Activated naive CD4-positive, alpha-beta T cell treated with anti-CD3 and anti-CD28 coated beads for 36 hours (primary cell): ENCODE data around the gene TAF11L9. TPM values are rescaled to one million over a fixed set of nuclear protein-coding genes. Genes with fewer than 3 reads are reported as not detected.
"Not testable (repeated sequence)": the region's sequence is repeated elsewhere in the genome, so short reads cannot be mapped to it uniquely, and the experiment has no call there.

ENCODE experiments used
- CTCF ChIA-PET: fragments of 350-600 bp; sonication (Branson Sonifier 250); formaldehyde crosslinking; loops from one replicate; lab custom pipeline; 2021; ENCODE audit warnings: antibody characterized with exemption; lab: Charles Lee
- DNase-seq: peaks from one replicate; pipeline ENCODE4 v3.0.0-alpha.2; 2020
- H3K27ac Mint-ChIP-seq: one replicate; pipeline ENCODE4 v1.8.0; 2021; ENCODE audit warnings: mild to moderate bottlenecking, mixed read lengths
- H3K27me3 Mint-ChIP-seq: one replicate; pipeline ENCODE4 v1.8.0; 2021; ENCODE audit warnings: low read depth, mixed read lengths
- H3K36me3 Mint-ChIP-seq: one replicate; pipeline ENCODE4 v1.8.0; 2021; ENCODE audit warnings: low read depth, mixed read lengths
- H3K4me1 Mint-ChIP-seq: one replicate; pipeline ENCODE4 v1.8.0; 2021; ENCODE audit warnings: low read depth, mixed read lengths
- H3K4me3 Mint-ChIP-seq: one replicate; pipeline ENCODE4 v1.8.0; 2021; ENCODE audit warnings: mild to moderate bottlenecking, moderate library complexity, mixed read lengths
- H3K9me3 Mint-ChIP-seq: one replicate; pipeline ENCODE4 v1.8.0; 2021; ENCODE audit warnings: mixed read lengths
- intact Hi-C: fragments of 100-400 bp; cut with micrococcal nuclease; formaldehyde crosslinking; loops from one replicate; pipeline ENCODE4 v1.15.1; 2023
- total RNA-seq, 2 experiments: library from RNA; stranded (reverse); gene quantifications; one replicate each; pipeline ENCODE4 v1.2.3, GENCODE V29; 2021

The TAF11L9 gene
- total RNA-seq, result not detected

- CTCF ChIA-PET, H3K9me3 Mint-ChIP-seq, intact Hi-C loops, H3K27ac Mint-ChIP-seq, H3K4me3 Mint-ChIP-seq, DNase-seq, H3K27me3 Mint-ChIP-seq, H3K36me3 Mint-ChIP-seq, H3K4me1 Mint-ChIP-seq: not testable (repeated sequence)
Measured at GRCh38 chr5:17594255-17594654, at the start of gene TAF11L9. Gene TAF11L9 (minus strand): TSS chr5:17594394.

- peaks cover 6% of the 10 kb centered on the region for H3K9me3 Mint-ChIP-seq
- CTCF ChIA-PET, result no interaction called here
- DNase-seq, result no peak
- H3K4me3 Mint-ChIP-seq, result no peak within 1 kb of the TSS
- H3K4me1 Mint-ChIP-seq, result no peaks in the 10 kb centered on the region
- H3K36me3 Mint-ChIP-seq, result no peaks in the 10 kb centered on the region
- intact Hi-C loops, result no loop called here
- H3K27ac Mint-ChIP-seq, result no peak within 1 kb of the TSS
- H3K27me3 Mint-ChIP-seq, result no peaks in the 10 kb centered on the region
Measured at GRCh38 chr5:17634160-17634559, 40.0 kb upstream of the TAF11L9 start, which contains the start of gene TAF11L14. Gene TAF11L14 (plus strand): TSS chr5:17634460.

GRCh38 chr5:17631788-17632187 is 37.6 kb upstream of the TAF11L9 start, which contains the start of gene TAF11L13:
Gene TAF11L13 (plus strand): TSS chr5:17632088.
- CTCF ChIA-PET, H3K9me3 Mint-ChIP-seq, H3K4me3 Mint-ChIP-seq, H3K36me3 Mint-ChIP-seq, H3K4me1 Mint-ChIP-seq, DNase-seq, intact Hi-C loops, H3K27me3 Mint-ChIP-seq, H3K27ac Mint-ChIP-seq: not testable (repeated sequence)

- Mint-ChIP-seq H3K9me3 (no peaks in the 10 kb centered on the region), H3K27ac (no peak overlapping the region), H3K4me3 (no peak overlapping the region), H3K27me3 (no peaks in the 10 kb centered on the region), H3K4me1 (no peaks in the 10 kb centered on the region), H3K36me3 (no peaks in the 10 kb centered on the region)
- DNase-seq, result no peak
- CTCF ChIA-PET, result no interaction called here
- intact Hi-C loops, result no loop called here
Measured at GRCh38 chr5:17625686-17626085, 31.5 kb upstream of the TAF11L9 start.

- Mint-ChIP-seq H3K27me3 (no peaks in the 10 kb centered on the region), H3K9me3 (peaks cover 3% of the 10 kb centered on the region), H3K36me3 (no peaks in the 10 kb centered on the region), H3K4me3 (no peak overlapping the region), H3K27ac (no peak overlapping the region), H3K4me1 (no peaks in the 10 kb centered on the region)
- CTCF ChIA-PET, result no interaction called here
- DNase-seq, result no peak
- intact Hi-C loops, result no loop called here
Measured at GRCh38 chr5:17620627-17621026, 26.4 kb upstream of the TAF11L9 start.

- Mint-ChIP-seq H3K36me3 (no peaks in the 10 kb centered on the region), H3K4me3 (no peak overlapping the region), H3K9me3 (peaks cover 3% of the 10 kb centered on the region), H3K4me1 (no peaks in the 10 kb centered on the region), H3K27ac (no peak overlapping the region), H3K27me3 (no peaks in the 10 kb centered on the region)
- intact Hi-C loops, result no loop called here
- no peak for DNase-seq
- CTCF ChIA-PET, result no interaction called here
Measured at GRCh38 chr5:17619354-17619753, 25.2 kb upstream of the TAF11L9 start.

GRCh38 chr5:17614872-17615605 is 20.8 kb upstream of the TAF11L9 start:
- Mint-ChIP-seq H3K4me1 (no peaks in the 10 kb centered on the region), H3K36me3 (no peaks in the 10 kb centered on the region), H3K4me3 (no peak overlapping the region), H3K27me3 (no peaks in the 10 kb centered on the region), H3K9me3 (peaks cover 4% of the 10 kb centered on the region), H3K27ac (no peak overlapping the region)
- DNase-seq, result no peak
- intact Hi-C loops, result no loop called here
- CTCF ChIA-PET, result interaction anchor here (0.6 kb wide), 1 partner anchor 137 kb away, joined by 4 read pairs; no protein-coding TSS in a partner anchor

GRCh38 chr5:17610092-17610491 is 15.9 kb upstream of the TAF11L9 start, which contains the start of gene TAF11L12:
Gene TAF11L12 (plus strand): TSS chr5:17610392.
- CTCF ChIA-PET, H3K4me3 Mint-ChIP-seq, intact Hi-C loops, H3K9me3 Mint-ChIP-seq, H3K36me3 Mint-ChIP-seq, H3K27me3 Mint-ChIP-seq, H3K4me1 Mint-ChIP-seq, H3K27ac Mint-ChIP-seq, DNase-seq: not testable (repeated sequence)

GRCh38 chr5:17607461-17607860 is 13.3 kb upstream of the TAF11L9 start:
- intact Hi-C loops, H3K36me3 Mint-ChIP-seq, CTCF ChIA-PET, H3K27ac Mint-ChIP-seq, H3K9me3 Mint-ChIP-seq, H3K4me1 Mint-ChIP-seq, DNase-seq, H3K27me3 Mint-ChIP-seq, H3K4me3 Mint-ChIP-seq: not testable (repeated sequence)

- Mint-ChIP-seq H3K27ac (no peak overlapping the region), H3K9me3 (peaks cover 3% of the 10 kb centered on the region), H3K4me3 (no peak overlapping the region), H3K4me1 (no peaks in the 10 kb centered on the region), H3K27me3 (no peaks in the 10 kb centered on the region), H3K36me3 (no peaks in the 10 kb centered on the region)
- CTCF ChIA-PET, result no interaction called here
- no peak for DNase-seq
- intact Hi-C loops, result no loop called here
Measured at GRCh38 chr5:17604951-17605350, 10.8 kb upstream of the TAF11L9 start.

GRCh38 chr5:17603880-17604279 is 9.7 kb upstream of the TAF11L9 start, which contains the start of gene TAF11L11:
Gene TAF11L11 (plus strand): TSS chr5:17604183.
- H3K36me3 Mint-ChIP-seq, CTCF ChIA-PET, H3K27ac Mint-ChIP-seq, DNase-seq, H3K27me3 Mint-ChIP-seq, intact Hi-C loops, H3K4me3 Mint-ChIP-seq, H3K4me1 Mint-ChIP-seq, H3K9me3 Mint-ChIP-seq: not testable (repeated sequence)

GRCh38 chr5:17597728-17598127 is 3.5 kb upstream of the TAF11L9 start, which contains the start of gene TAF11L10:
Gene TAF11L10 (minus strand): TSS chr5:17597828.
- H3K4me3 Mint-ChIP-seq, H3K27ac Mint-ChIP-seq, CTCF ChIA-PET, H3K9me3 Mint-ChIP-seq, H3K36me3 Mint-ChIP-seq, H3K27me3 Mint-ChIP-seq, intact Hi-C loops, DNase-seq, H3K4me1 Mint-ChIP-seq: not testable (repeated sequence)

- DNase-seq, intact Hi-C loops, H3K27ac Mint-ChIP-seq, CTCF ChIA-PET, H3K36me3 Mint-ChIP-seq, H3K4me3 Mint-ChIP-seq, H3K27me3 Mint-ChIP-seq, H3K4me1 Mint-ChIP-seq, H3K9me3 Mint-ChIP-seq: not testable (repeated sequence)
Measured at GRCh38 chr5:17590860-17591259, 3.3 kb downstream of the TAF11L9 start, which contains the start of gene TAF11L8. Gene TAF11L8 (minus strand): TSS chr5:17590960.
